Heart left ventricle (tissue), 13 donors: ENCODE results near the gene FLRT1.

Experiments used
- CTCF ChIP-seq, 12 donors: fragments of 200-600 bp; sonication (generic) in 4 of 12; IDR thresholded peaks; one replicate each; pipeline versions ENCODE4 v1.5.0 to v1.8.0; 2018 to 2022; ENCODE audit warnings: antibody characterized with exemption in 12 of 12, mild to moderate bottlenecking in 5 of 12
- POLR2A ChIP-seq, 2 donors: fragments of 450-650 bp; IDR thresholded peaks; one replicate each; pipeline ENCODE4 v1.6.1; 2017; ENCODE audit warnings: antibody characterized with exemption in 2 of 2, mild to moderate bottlenecking in 2 of 2, moderate library complexity in 2 of 2
- donor health status: ischemic (EF 13 %, LVEDD 7.1; RV severe dilation, severe dysfunction).
- donor health status: DM: no; HTN: yes; CAD: no.
- donor health status: DM: no; HTN: no; CAD: no.
- donor health status: ischemic (EF 25% LVEDD 6.9; RV normal size, moderate dysfunction).
- donor health status: ischemic (EF 25% LVEDD 5.7; RV mildly dilated, moderate dysfunction).
- donor health status: ischemic (EF 35%, LVEDD 5.7; RV mildly dilated, moderate dysfunction).
- donor health status: nonischemic (EF 11% LVEDD 7.7; RV severe dilation, severe dysfunction).
- donor health status: DM: yes; HTN: yes; CAD: no.
- donor health status: PGD.
- donor health status: ischemic (EF 29% LVEDD 5.4; RV normal size, mild dysfunction).
- donor health status: nonischemic (EF 23%, LVEDD 6.1; RV moderate dilation, normal function).

- TF ChIP-seq CTCF (IDR thresholded peaks at IDR 0.05): no peak
- no peak for TF ChIP-seq POLR2A (IDR thresholded peaks at IDR 0.05)
These were observed 15.6 kb downstream of the FLRT1 start for GRCh38 chr11:64051297-64051696.
